Neural progenitor cell (in vitro differentiated cells): Measurements from ENCODE around the gene LEMD3. TPM values are rescaled to one million over a fixed set of nuclear protein-coding genes. Genes with fewer than 3 reads are reported as not detected.

ENCODE experiments used
- DNase-seq: peaks from one replicate; pipeline ENCODE4 v3.0.0-alpha.2; 2016; ENCODE audit warnings: low spot score
- H2AFZ ChIP-seq: fragments of 200-600 bp; sonication (generic); replicated peaks from 2 replicates; pipeline ENCODE4 v1.6.1; 2016; ENCODE audit warnings: antibody characterized with exemption
- H3F3A ChIP-seq: fragments of 200-600 bp; sonication (generic); 2 replicates; pipeline ENCODE4 v1.6.1; 2016; ENCODE audit warnings: antibody characterized with exemption, low read depth
- H3K27ac ChIP-seq: fragments of 200-600 bp; sonication (generic); 2 replicates; pipeline ENCODE4 v1.5.1; 2016; ENCODE audit warnings: mild to moderate bottlenecking
- H3K27me3 ChIP-seq: fragments of 200-600 bp; sonication (generic); 2 replicates; pipeline ENCODE4 v1.6.1; 2016; ENCODE audit warnings: mild to moderate bottlenecking, moderate library complexity
- H3K36me3 ChIP-seq: fragments of 200-600 bp; sonication (generic); 2 replicates; pipeline ENCODE4 v1.5.1; 2016
- H3K4me1 ChIP-seq: fragments of 200-600 bp; sonication (generic); 2 replicates; pipeline ENCODE4 v1.6.1; 2016; ENCODE audit warnings: mixed run types
- H3K4me2 ChIP-seq: fragments of 200-600 bp; sonication (generic); 2 replicates; pipeline ENCODE4 v1.6.1; 2016
- H3K4me3 ChIP-seq: fragments of 200-600 bp; sonication (generic); 2 replicates; pipeline ENCODE4 v1.5.1; 2016
- H3K79me2 ChIP-seq: fragments of 200-600 bp; sonication (generic); 2 replicates; pipeline ENCODE4 v1.6.1; 2016; ENCODE audit warnings: low read depth
- H3K9ac ChIP-seq: fragments of 200-600 bp; sonication (generic); 2 replicates; pipeline ENCODE4 v1.6.1; 2016
- H3K9me3 ChIP-seq: fragments of 200-600 bp; sonication (generic); 2 replicates; pipeline ENCODE4 v1.5.1; 2016; ENCODE audit warnings: low read depth
- H4K20me1 ChIP-seq: fragments of 200-600 bp; sonication (generic); 2 replicates; pipeline ENCODE4 v1.6.1; 2016; ENCODE audit warnings: low read depth
- H3K27ac Mint-ChIP-seq: 3 replicates; pipeline ENCODE4 v1.8.0; 2021; ENCODE audit warnings: mixed read lengths
- H3K27me3 Mint-ChIP-seq: 2 replicates; pipeline ENCODE4 v1.8.0; 2022; ENCODE audit warnings: low read depth, mild to moderate bottlenecking, inconsistent platforms, moderate library complexity, mixed read lengths; ENCODE audit not compliant: insufficient read depth
- H3K36me3 Mint-ChIP-seq: 3 replicates; pipeline ENCODE4 v1.8.0; 2021; ENCODE audit warnings: mixed read lengths
- H3K4me1 Mint-ChIP-seq: 3 replicates; pipeline ENCODE4 v1.8.0; 2021; ENCODE audit warnings: mixed read lengths
- H3K4me3 Mint-ChIP-seq: 3 replicates; pipeline ENCODE4 v1.8.0; 2021; ENCODE audit warnings: mild to moderate bottlenecking, moderate library complexity, mixed read lengths
- H3K9me3 Mint-ChIP-seq: 3 replicates; pipeline ENCODE4 v1.8.0; 2020; ENCODE audit warnings: mixed read lengths
- CTCF ChIP-seq: fragments of 200-600 bp; sonication (generic); IDR thresholded peaks from 2 replicates; pipeline ENCODE4 v1.5.1; 2017; ENCODE audit warnings: antibody characterized with exemption, mild to moderate bottlenecking
- EZH2 ChIP-seq: fragments of 200-600 bp; sonication (generic); IDR thresholded peaks from 2 replicates; pipeline ENCODE4 v1.6.1; 2017; ENCODE audit warnings: antibody characterized with exemption, mild to moderate bottlenecking, moderate library complexity
- EZH2phosphoT487 ChIP-seq: fragments of 200-600 bp; sonication (generic); IDR thresholded peaks from 2 replicates; pipeline ENCODE4 v1.6.1; 2017; ENCODE audit warnings: antibody characterized with exemption
- total RNA-seq: library from RNA; depleted of rRNA; stranded (reverse); fragments of >200 nt; gene quantifications from 2 replicates; pipeline ENCODE4 v1.2.3, GENCODE V29; 2015; ENCODE audit warnings: low replicate concordance

The LEMD3 gene
- total RNA-seq, 1 donor from 2014 or later = 11.5 TPM

GRCh38 chr12:65139389-65139788 is 30.0 kb upstream of the LEMD3 start:
- H3K36me3 Mint-ChIP-seq = no peaks in the 10 kb centered on the region
- no peak overlapping the region for H3K4me3 Mint-ChIP-seq
- Histone ChIP-seq H3K79me2 (no peaks in the 10 kb centered on the region), H4K20me1 (no peaks in the 10 kb centered on the region), H3K27me3 (no peaks in the 10 kb centered on the region), H3K4me3 (no peak overlapping the region), H3F3A (peaks cover 12% of the 10 kb centered on the region), H3K27ac (no peak overlapping the region), H3K4me1 (peaks cover 27% of the 10 kb centered on the region), H2AFZ (no peak overlapping the region), H3K36me3 (no peaks in the 10 kb centered on the region), H3K4me2 (no peak overlapping the region), H3K9ac (no peak overlapping the region), H3K9me3 (no peaks in the 10 kb centered on the region)
- peaks cover 5% of the 10 kb centered on the region for H3K9me3 Mint-ChIP-seq
- TF ChIP-seq EZH2 = no peak
- no peak for TF ChIP-seq CTCF
- no peak for TF ChIP-seq EZH2phosphoT487
- H3K27me3 Mint-ChIP-seq = no peaks in the 10 kb centered on the region
- DNase-seq = no peak
- no peak overlapping the region for H3K27ac Mint-ChIP-seq
- no peaks in the 10 kb centered on the region for H3K4me1 Mint-ChIP-seq

GRCh38 chr12:65140738-65141137 is 28.6 kb upstream of the LEMD3 start:
- Mint-ChIP-seq H3K27me3 (peaks cover 3% of the 10 kb centered on the region), H3K27ac (no peak overlapping the region), H3K4me3 (no peak overlapping the region), H3K9me3 (peaks cover 5% of the 10 kb centered on the region), H3K36me3 (no peaks in the 10 kb centered on the region), H3K4me1 (no peaks in the 10 kb centered on the region)
- Histone ChIP-seq H2AFZ (no peak overlapping the region), H3K79me2 (no peaks in the 10 kb centered on the region), H3K27ac (no peak overlapping the region), H3F3A (peaks cover 12% of the 10 kb centered on the region), H3K4me1 (peaks cover 27% of the 10 kb centered on the region), H4K20me1 (no peaks in the 10 kb centered on the region), H3K27me3 (no peaks in the 10 kb centered on the region), H3K4me3 (no peak overlapping the region), H3K9ac (no peak overlapping the region), H3K36me3 (no peaks in the 10 kb centered on the region), H3K4me2 (peak overlapping the region; percentile 28), H3K9me3 (no peaks in the 10 kb centered on the region)
- no peak for DNase-seq
- TF ChIP-seq EZH2phosphoT487 (no peak), CTCF (no peak), EZH2 (no peak)

GRCh38 chr12:65147312-65147905 is 22.0 kb upstream of the LEMD3 start:
- Histone ChIP-seq H4K20me1 (no peaks in the 10 kb centered on the region), H2AFZ (no peak overlapping the region), H3K27me3 (no peaks in the 10 kb centered on the region), H3K4me3 (no peak overlapping the region), H3K4me2 (no peak overlapping the region), H3K79me2 (no peaks in the 10 kb centered on the region), H3K9me3 (no peaks in the 10 kb centered on the region), H3K4me1 (peaks cover 14% of the 10 kb centered on the region), H3K36me3 (no peaks in the 10 kb centered on the region), H3K9ac (no peak overlapping the region), H3K27ac (no peak overlapping the region), H3F3A (peaks cover 12% of the 10 kb centered on the region)
- DNase-seq = no peak
- peaks cover 3% of the 10 kb centered on the region for H3K27me3 Mint-ChIP-seq
- no peak for TF ChIP-seq EZH2
- no peak for TF ChIP-seq CTCF
- TF ChIP-seq EZH2phosphoT487 = no peak
- H3K36me3 Mint-ChIP-seq = no peaks in the 10 kb centered on the region
- no peak overlapping the region for H3K4me3 Mint-ChIP-seq
- H3K9me3 Mint-ChIP-seq = no peaks in the 10 kb centered on the region
- no peak overlapping the region for H3K27ac Mint-ChIP-seq
- no peaks in the 10 kb centered on the region for H3K4me1 Mint-ChIP-seq
